HepG2 (cell line): ENCODE measurements around the gene RBCK1. TPM values are rescaled to one million over a fixed set of nuclear protein-coding genes. Genes with fewer than 3 reads are reported as not detected.
A peak's percentile ranks its signal among the peaks of the same experiment; 100 is the strongest.

Source experiments
- ATM ChIP-seq: fragments of 450-650 bp; IDR thresholded peaks from 2 replicates; pipeline ENCODE4 v1.7.1; 2017; ENCODE audit warnings: mild to moderate bottlenecking, borderline replicate concordance
- GTF3A ChIP-seq: sonication (generic); formaldehyde crosslinking; conservative IDR thresholded peaks from 2 replicates; pipeline ENCODE4 v1.4.0; 2020; ENCODE audit warnings: mild to moderate bottlenecking, missing genetic modification reagents
- MXI1 ChIP-seq: IDR thresholded peaks from 3 replicates; pipeline ENCODE4 v1.6.1; 2012; ENCODE audit warnings: low read depth, low read length, inconsistent platforms, borderline replicate concordance
- RAD51 ChIP-seq: fragments of 450-650 bp; IDR thresholded peaks from 2 replicates; pipeline ENCODE4 v1.6.1; 2016; ENCODE audit warnings: borderline replicate concordance
- SIX1 ChIP-seq: sonication (generic); formaldehyde crosslinking; IDR thresholded peaks from 2 replicates; pipeline ENCODE4 v1.4.0; 2020; ENCODE audit warnings: missing genetic modification reagents, borderline replicate concordance
- SOX6 ChIP-seq, 2 experiments: fragments of 450-650 bp in 1 of 2; sonication (generic) in 1 of 2; formaldehyde crosslinking in 1 of 2; IDR thresholded peaks; 2 replicates each; pipeline versions ENCODE4 v1.4.0 to v1.6.1; 2017 to 2020; ENCODE audit warnings: antibody characterized with exemption in 1 of 2, mild to moderate bottlenecking in 1 of 2, missing genetic modification reagents in 1 of 2
- SPEN ChIP-seq: sonication (generic); formaldehyde crosslinking; IDR thresholded peaks from 2 replicates; pipeline ENCODE4 v1.5.1; 2020; ENCODE audit warnings: low read depth, mild to moderate bottlenecking, missing genetic modification reagents
- TOPORS ChIP-seq: sonication (generic); formaldehyde crosslinking; IDR thresholded peaks from 2 replicates; pipeline ENCODE4 v1.8.0; 2023; ENCODE audit warnings: mild to moderate bottlenecking, missing genetic modification reagents
- ZKSCAN8 ChIP-seq: IDR thresholded peaks from 2 replicates; pipeline ENCODE4 v1.6.1; 2016; ENCODE audit warnings: borderline replicate concordance, missing genetic modification reagents, missing compliant biosample characterization
- ZMYM2 ChIP-seq: sonication (generic); formaldehyde crosslinking; IDR thresholded peaks from 2 replicates; pipeline ENCODE4 v1.8.0; 2022; ENCODE audit warnings: mild to moderate bottlenecking, missing genetic modification reagents
- ZNF260 ChIP-seq: sonication (generic); formaldehyde crosslinking; IDR thresholded peaks from 2 replicates; pipeline ENCODE4 v1.4.0; 2020; ENCODE audit warnings: missing genetic modification reagents, low read depth, mild to moderate bottlenecking, borderline replicate concordance
- ZNF317 ChIP-seq: sonication (generic); formaldehyde crosslinking; IDR thresholded peaks from 2 replicates; pipeline ENCODE4 v1.5.0; 2020; ENCODE audit warnings: mild to moderate bottlenecking, missing genetic modification reagents
- ZNF577 ChIP-seq: sonication (generic); formaldehyde crosslinking; IDR thresholded peaks from 2 replicates; pipeline ENCODE4 v1.4.0; 2020; ENCODE audit warnings: mild to moderate bottlenecking, low read depth, missing genetic modification reagents, borderline replicate concordance
- ZNF678 ChIP-seq: sonication (generic); formaldehyde crosslinking; IDR thresholded peaks from 2 replicates; pipeline ENCODE4 v1.4.0; 2020; ENCODE audit warnings: mild to moderate bottlenecking, missing genetic modification reagents
- ZNF761 ChIP-seq: sonication (generic); formaldehyde crosslinking; conservative IDR thresholded peaks from 2 replicates; pipeline ENCODE4 v1.4.0; 2020; ENCODE audit warnings: mild to moderate bottlenecking, missing genetic modification reagents
- polyA plus RNA-seq, 8 experiments: library from polyadenylated mRNA; depleted of rRNA in 3 of 8; stranded (reverse) in 7 of 8; unstranded in 1 of 8; fragments of >200 nt; fragmentation: Illumina TruSeq in 4 of 8; extraction: Trizol in 4 of 8; gene quantifications; 2 replicates each; pipeline versions ENCODE4 v1.2.1 to v1.2.3, GENCODE V29; 2011 to 2016; ENCODE audit warnings: low read depth in 4 of 8, missing spikeins in 1 of 8, mixed read lengths in 1 of 8; ENCODE audit not compliant: insufficient read depth in 1 of 8
- total RNA-seq, 5 experiments: library from RNA; depleted of rRNA; stranded (reverse); fragments of >200 nt; fragmentation: Illumina TruSeq; extraction: Trizol; gene quantifications; 2 replicates each; pipeline ENCODE4 v1.2.3, GENCODE V29; 2016; ENCODE audit warnings: low read depth in 1 of 5
- TF ChIP-seq, protein P1 (sequence below): IDR thresholded peaks from 2 replicates; pipeline ENCODE4 v1.6.1; 2012; ENCODE audit warnings: inconsistent platforms
- TF ChIP-seq, protein P2 (sequence below): sonication (generic); formaldehyde crosslinking; IDR thresholded peaks from 2 replicates; pipeline ENCODE4 v1.8.1; 2023; ENCODE audit warnings: mild to moderate bottlenecking, missing genetic modification reagents, borderline replicate concordance
- TF ChIP-seq, protein P3 (sequence below): sonication (generic); formaldehyde crosslinking; IDR thresholded peaks from 2 replicates; pipeline ENCODE4 v1.5.1; 2020; ENCODE audit warnings: mild to moderate bottlenecking, moderate library complexity, missing genetic modification reagents
- TF ChIP-seq, protein P4 (sequence below): sonication (generic); formaldehyde crosslinking; IDR thresholded peaks from 2 replicates; pipeline ENCODE4; 2020; ENCODE audit warnings: missing genetic modification reagents, mild to moderate bottlenecking, borderline replicate concordance
- TF ChIP-seq, protein P5 (sequence below): sonication (generic); formaldehyde crosslinking; IDR thresholded peaks from 2 replicates; pipeline ENCODE4 v1.8.0; 2022; ENCODE audit warnings: missing genetic modification reagents, mild to moderate bottlenecking, borderline replicate concordance

The RBCK1 gene
- total and polyA plus RNA-seq, 2 of the 13 experiments (the other 11 are each of a cell fraction or from before 2014, with no cell fraction given), result 149 to 215 TPM

DNA sequence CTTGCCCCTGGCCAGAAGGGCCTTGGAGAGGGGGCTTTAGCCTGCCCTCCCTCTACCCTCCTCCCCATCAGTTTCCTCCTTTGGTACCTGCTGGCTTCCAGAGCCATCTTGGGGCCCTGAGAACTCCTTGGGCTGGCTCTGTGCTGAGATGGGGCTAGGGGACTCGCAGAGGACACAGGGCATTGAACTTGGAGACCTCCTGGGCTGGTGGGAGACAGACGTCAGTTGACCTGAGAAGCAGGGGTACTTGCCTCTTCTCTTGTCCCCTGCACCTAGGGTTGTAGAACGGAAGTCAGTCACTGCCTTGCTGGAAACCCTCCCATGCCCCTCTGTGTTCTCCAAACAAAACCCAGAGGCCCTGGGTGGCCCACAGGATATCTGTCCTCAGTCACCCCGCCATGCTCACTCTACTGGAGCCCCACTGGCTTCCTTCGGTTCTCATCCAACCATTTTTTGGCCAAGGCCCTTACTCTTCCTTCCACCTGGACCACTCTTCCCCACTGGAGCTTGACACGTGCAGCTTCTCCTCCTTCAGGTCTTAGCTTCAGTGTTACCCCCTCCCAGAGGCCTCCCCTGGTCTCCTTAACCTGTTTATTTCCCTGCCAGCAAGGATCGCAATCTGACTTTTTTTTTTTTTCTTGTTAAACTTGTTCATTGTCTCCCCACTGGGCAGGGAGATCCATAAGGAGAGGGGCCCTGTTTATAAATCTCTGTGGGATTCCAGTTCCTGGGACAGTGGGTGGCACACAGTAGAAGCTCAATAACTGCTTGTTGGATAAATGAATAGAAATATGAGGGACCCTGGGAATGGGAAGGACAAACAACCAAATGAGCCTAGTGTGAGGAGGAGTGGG lies 971 bp downstream of the RBCK1 start (continued):
- TF ChIP-seq TOPORS (CRISPR knock-in tag) (peak; percentile 50; the same call in 1 of the 2 replicates), SOX6 (IDR thresholded peaks at IDR 0.05) (no peak), SOX6 (CRISPR knock-in tag; IDR thresholded peaks at IDR 0.05) (peak; percentile 48), ZNF678 (CRISPR knock-in tag) (0 out of 2 replicates have a peak, but pooled peaks have one; percentile 74), ZNF761 (CRISPR knock-in tag) (peak; percentile 27; the same call in 1 of the 2 replicates), ZMYM2 (CRISPR knock-in tag) (0 out of 2 replicates have a peak, but pooled peaks have one; percentile 27), RAD51 (no peak), ZKSCAN8 (CRISPR knock-in tag) (no peak), ATM (no peak), GTF3A (CRISPR knock-in tag) (0 out of 2 replicates have a peak, but pooled peaks have one; percentile 32), ZNF260 (CRISPR knock-in tag) (no peak), MXI1 (no peak), SPEN (CRISPR knock-in tag) (peak; percentile 19; the same call in 1 of the 2 replicates), ZNF317 (CRISPR knock-in tag) (no peak; the same call in none of the 2 replicates), ZNF577 (CRISPR knock-in tag) (0 out of 2 replicates have a peak, but pooled peaks have one; percentile 74), SIX1 (peak; percentile 36; the same call in 1 of the 2 replicates)
- TF ChIP-seq, protein P1, sequence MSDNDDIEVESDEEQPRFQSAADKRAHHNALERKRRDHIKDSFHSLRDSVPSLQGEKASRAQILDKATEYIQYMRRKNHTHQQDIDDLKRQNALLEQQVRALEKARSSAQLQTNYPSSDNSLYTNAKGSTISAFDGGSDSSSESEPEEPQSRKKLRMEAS, result 0 out of 2 replicates have a peak, but pooled peaks have one; percentile 5
- TF ChIP-seq, protein P2, sequence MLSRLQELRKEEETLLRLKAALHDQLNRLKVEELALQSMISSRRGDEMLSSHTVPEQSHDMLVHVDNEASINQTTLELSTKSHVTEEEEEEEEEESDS (CRISPR knock-in tag), result peak; percentile 34; the same call in 1 of the 2 replicates
- TF ChIP-seq, protein P3, sequence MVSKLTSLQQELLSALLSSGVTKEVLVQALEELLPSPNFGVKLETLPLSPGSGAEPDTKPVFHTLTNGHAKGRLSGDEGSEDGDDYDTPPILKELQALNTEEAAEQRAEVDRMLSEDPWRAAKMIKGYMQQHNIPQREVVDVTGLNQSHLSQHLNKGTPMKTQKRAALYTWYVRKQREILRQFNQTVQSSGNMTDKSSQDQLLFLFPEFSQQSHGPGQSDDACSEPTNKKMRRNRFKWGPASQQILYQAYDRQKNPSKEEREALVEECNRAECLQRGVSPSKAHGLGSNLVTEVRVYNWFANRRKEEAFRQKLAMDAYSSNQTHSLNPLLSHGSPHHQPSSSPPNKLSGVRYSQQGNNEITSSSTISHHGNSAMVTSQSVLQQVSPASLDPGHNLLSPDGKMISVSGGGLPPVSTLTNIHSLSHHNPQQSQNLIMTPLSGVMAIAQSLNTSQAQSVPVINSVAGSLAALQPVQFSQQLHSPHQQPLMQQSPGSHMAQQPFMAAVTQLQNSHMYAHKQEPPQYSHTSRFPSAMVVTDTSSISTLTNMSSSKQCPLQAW (CRISPR knock-in tag), result peak; percentile 6
- TF ChIP-seq, protein P4, sequence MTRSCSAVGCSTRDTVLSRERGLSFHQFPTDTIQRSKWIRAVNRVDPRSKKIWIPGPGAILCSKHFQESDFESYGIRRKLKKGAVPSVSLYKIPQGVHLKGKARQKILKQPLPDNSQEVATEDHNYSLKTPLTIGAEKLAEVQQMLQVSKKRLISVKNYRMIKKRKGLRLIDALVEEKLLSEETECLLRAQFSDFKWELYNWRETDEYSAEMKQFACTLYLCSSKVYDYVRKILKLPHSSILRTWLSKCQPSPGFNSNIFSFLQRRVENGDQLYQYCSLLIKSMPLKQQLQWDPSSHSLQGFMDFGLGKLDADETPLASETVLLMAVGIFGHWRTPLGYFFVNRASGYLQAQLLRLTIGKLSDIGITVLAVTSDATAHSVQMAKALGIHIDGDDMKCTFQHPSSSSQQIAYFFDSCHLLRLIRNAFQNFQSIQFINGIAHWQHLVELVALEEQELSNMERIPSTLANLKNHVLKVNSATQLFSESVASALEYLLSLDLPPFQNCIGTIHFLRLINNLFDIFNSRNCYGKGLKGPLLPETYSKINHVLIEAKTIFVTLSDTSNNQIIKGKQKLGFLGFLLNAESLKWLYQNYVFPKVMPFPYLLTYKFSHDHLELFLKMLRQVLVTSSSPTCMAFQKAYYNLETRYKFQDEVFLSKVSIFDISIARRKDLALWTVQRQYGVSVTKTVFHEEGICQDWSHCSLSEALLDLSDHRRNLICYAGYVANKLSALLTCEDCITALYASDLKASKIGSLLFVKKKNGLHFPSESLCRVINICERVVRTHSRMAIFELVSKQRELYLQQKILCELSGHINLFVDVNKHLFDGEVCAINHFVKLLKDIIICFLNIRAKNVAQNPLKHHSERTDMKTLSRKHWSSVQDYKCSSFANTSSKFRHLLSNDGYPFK (CRISPR knock-in tag), result peak; percentile 27; the same call in 1 of the 2 replicates
- TF ChIP-seq, protein P5, sequence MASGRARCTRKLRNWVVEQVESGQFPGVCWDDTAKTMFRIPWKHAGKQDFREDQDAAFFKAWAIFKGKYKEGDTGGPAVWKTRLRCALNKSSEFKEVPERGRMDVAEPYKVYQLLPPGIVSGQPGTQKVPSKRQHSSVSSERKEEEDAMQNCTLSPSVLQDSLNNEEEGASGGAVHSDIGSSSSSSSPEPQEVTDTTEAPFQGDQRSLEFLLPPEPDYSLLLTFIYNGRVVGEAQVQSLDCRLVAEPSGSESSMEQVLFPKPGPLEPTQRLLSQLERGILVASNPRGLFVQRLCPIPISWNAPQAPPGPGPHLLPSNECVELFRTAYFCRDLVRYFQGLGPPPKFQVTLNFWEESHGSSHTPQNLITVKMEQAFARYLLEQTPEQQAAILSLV (CRISPR knock-in tag), result 0 out of 2 replicates have a peak, but pooled peaks have one; percentile 71
